HG03095 (cell line): ENCODE data around the gene CT45A10.
A peak's percentile ranks its signal among the peaks of the same experiment; 100 is the strongest.
"Not testable (repeated sequence)": the region's sequence is repeated elsewhere in the genome, so short reads cannot be mapped to it uniquely, and the experiment has no call there.

ENCODE experiments used
- ATAC-seq: cut with Tn5 transposase; IDR thresholded peaks from one replicate; pipeline ENCODE4 v1.9.1; 2021; ENCODE audit warnings: moderate library complexity; ENCODE audit not compliant: unreplicated experiment

The CT45A10 gene

GRCh38 chrX:135893294-135893817, at the start of gene CT45A10, which contains the start of gene SAGE1:
Gene CT45A10, minus strand, starts transcription at chrX:135893444. Its CDS starts 8,100 bp downstream, at chrX:135885344.
Gene SAGE1, plus strand, starts transcription at chrX:135893716. Its CDS starts 2,527 bp downstream, at chrX:135896243.
- no peak for ATAC-seq

DNA sequence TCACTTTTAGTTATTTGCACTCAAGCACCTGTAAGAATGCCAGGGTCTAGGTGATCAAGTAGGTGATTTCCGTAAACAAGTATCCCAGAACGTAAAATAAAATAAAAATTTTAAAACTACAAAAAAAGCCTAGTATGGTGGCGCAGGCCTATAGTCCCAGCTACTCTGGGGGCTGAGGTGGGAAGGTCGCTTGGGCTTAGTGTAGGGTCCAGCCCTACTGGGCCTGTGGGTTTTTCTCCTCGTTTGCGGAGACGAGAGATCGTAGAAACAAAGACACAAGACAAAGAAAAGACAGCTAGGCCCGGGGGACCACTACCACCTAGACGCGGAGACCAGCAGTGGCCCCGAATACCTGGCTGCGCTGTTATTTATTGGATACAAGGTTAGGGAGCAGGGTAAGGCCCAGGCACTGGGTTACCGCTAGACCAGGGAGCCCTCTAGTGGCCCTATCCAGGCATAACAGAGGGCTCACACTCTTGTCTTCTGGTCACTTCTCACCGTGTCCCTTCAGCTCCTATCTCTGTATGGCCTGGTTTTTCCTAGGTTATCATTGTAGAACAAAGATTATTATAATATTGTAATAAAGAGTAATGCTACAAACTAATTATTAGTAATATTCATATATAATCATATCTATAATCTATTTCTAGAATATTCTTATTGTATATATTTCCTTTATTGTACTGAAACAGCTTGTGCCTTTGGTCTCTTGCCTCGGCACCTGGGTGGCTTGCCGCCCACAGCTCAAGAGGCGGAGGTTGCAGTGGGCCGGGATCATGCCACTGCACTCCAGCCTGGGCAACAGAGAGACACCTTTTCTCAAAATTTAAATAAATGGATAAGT, 38.6 kb upstream of the CT45A10 start:
- ATAC-seq: peak; percentile 65

GRCh38 chrX:135927897-135928296, 34.7 kb upstream of the CT45A10 start:
- ATAC-seq: no peak

DNA sequence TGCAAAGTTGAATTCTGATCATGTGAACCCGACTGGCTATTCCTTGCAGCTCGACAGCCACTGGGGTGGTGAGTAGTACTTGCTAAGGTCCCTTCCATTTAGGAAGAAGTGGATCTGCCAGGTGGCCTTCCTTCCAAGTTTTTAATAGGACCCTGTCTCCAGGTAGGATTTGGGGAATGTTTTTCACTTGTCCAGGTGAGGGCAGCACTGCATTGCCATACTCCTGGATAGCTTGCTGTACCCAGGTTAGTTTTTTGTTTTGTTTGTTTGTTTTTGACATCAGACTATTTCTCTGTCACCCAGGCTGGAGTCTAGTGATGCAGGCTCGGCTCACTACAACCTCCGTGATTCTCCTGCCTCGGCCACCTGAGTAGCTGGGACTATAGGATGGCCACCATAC, 30.1 kb upstream of the CT45A10 start:
- ATAC-seq: no peak

DNA sequence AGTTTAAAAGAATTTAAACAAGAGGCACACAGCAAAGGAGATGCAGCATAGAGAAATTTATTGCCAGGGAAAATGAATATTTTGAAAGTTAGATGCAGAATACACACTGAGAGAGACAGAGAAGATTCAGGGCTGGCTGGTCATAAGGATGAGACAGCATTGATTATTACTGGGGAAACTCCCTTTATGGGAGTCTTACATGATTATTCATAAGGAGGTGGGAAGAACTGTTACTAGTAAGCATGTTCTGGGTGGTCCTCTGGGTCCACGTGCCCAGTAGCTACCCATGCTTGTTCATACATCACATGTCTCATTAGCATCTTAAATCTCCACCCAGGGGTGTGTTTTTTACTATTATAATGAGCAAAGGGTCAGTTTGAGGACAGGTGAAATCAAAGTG, 27.3 kb upstream of the CT45A10 start:
- not testable (repeated sequence) for ATAC-seq

GRCh38 chrX:135914404-135914803, 21.2 kb upstream of the CT45A10 start:
- ATAC-seq: no peak

- ATAC-seq: no peak
Observed at GRCh38 chrX:135910251-135910650, 17.0 kb upstream of the CT45A10 start.

GRCh38 chrX:135892781-135893180, 463 bp downstream of the CT45A10 start:
- ATAC-seq: no peak

DNA sequence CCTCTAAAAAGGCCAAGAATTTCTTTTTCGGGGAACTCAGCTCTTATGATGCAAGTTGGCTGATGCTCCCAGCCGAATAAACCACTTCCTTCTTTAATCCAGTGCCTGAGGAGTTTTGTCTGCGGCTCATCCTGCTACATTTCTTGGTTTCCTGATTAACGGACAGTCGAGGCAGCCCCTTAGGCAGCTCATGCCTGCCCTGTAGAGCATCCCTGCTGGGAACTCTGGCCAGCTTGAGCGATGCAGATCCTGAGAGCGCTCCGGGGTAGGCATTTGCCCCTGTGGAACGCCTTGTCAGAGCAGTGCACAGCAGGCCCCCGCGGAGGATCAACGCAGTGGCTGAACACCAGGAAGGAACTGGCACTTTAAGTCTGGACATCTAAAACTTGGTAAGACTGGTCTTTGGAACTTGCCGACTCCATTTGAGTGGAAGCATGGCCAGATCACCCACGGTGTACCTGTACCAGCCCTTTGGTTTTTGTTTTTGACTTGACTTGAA, 3.1 kb downstream of the CT45A10 start:
- no peak for ATAC-seq

DNA sequence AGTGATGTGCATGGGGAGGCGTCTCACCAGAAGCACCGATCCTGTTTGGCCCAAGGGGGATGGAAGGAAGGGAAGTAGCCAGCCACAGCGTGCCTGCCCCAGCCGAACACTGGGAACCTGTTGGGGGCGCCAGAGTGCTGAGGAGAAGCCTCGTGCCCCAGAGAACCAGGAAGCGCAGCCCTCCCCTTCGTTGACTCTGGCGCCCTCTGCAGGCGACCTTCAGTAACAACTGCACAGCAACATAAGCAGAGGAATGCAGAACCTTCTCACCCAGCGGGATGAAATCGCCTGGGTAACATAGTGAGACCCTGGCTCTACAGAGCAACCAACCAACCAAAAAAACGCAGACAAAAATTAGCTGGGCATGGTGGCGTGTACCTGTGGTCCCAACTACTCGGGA, 4.3 kb downstream of the CT45A10 start:
- not testable (repeated sequence) for ATAC-seq

DNA sequence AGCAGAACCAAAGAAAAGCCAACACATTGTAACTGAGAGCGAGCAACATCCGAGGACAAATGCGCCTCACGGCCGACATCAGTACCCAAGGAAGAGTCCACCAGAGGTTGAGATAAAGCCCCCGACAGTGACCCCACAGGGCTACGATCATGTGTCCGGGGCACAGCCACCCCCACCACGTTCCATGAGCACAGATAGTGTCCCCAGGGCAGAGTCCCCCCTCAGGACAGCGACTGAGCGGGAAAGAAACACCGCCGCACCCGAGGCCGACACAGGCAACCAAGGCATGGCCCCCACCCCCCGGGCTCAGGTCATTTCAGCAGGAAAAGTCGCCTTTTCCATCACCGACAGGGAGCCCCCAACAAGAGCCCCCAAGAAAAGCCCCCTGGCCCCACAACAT, 5.0 kb downstream of the CT45A10 start:
- not testable (repeated sequence) for ATAC-seq

DNA sequence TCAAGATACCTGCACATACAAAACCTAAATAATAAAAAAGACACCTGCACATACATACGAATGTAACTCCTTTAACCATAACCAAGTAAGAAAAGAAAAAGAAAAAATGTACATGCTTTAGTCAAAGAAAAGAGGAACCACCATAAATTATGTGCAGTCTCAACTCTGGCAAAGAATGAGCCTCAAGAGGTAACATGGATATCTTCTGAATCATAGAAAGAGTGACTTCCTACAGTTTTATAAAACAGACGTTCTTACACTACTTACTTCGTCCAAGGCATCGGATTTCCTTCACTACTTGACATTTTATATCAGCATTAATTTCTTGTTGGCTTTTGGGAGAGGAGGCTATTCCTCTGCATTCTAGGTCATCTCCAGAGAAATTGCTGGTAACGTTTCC, 10.5 kb downstream of the CT45A10 start:
- ATAC-seq: not testable (repeated sequence)

- not testable (repeated sequence) for ATAC-seq
Observed at GRCh38 chrX:135871712-135872111, 21.5 kb downstream of the CT45A10 start, which contains the start of gene CT45A9. Gene CT45A9, minus strand, starts transcription at chrX:135871812. Its CDS starts 3,751 bp downstream, at chrX:135868061.

- ATAC-seq: not testable (repeated sequence)
Observed at GRCh38 chrX:135854438-135854837, 38.8 kb downstream of the CT45A10 start, which contains the start of gene CT45A8. Gene CT45A8, minus strand, starts transcription at chrX:135854538. Its CDS starts 3,755 bp downstream, at chrX:135850783.

DNA sequence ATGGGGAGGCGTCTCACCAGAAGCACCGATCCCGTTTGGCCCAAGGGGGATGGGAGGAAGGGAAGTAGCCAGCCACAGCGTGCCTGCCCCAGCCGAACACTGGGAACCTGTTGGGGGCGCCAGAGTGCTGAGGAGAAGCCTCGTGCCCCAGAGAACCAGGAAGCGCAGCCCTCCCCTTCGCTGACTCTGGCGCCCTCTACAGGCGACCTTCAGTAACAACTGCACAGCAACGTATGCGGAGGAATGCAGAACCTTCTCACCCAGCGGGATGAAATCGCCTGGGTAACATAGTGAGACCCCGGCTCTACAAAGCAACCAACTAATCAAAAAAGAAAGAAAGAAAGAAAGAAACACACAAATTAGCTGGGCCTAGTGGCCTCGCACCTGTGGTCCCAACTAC, 56.1 kb downstream of the CT45A10 start, which contains the start of gene CT45A7:
TSS of gene CT45A7 (minus strand) at position 101 of the 400 bp plus-strand sequence. CDS start 3,747 bp downstream, outside the sequence.
- not testable (repeated sequence) for ATAC-seq
